Measurements from ENCODE around the gene AMMECR1. TPM values are rescaled to one million over a fixed set of nuclear protein-coding genes. Genes with fewer than 3 reads are reported as not detected.

Gene AMMECR1
- 1 to 10 TPM; 7.7 to 9.2 TPM for total RNA-seq

GRCh38 chrX:110317820-110318663 is at the start of gene AMMECR1:
Gene AMMECR1, minus strand, starts transcription at chrX:110318085. Its CDS starts 14 bp downstream, at chrX:110318071.

GRCh38 chrX:110358548-110358947 is 40.7 kb upstream of the AMMECR1 start, which contains the start of gene RTL9:
Gene RTL9, plus strand, starts transcription at chrX:110358848. Its CDS starts 91,770 bp downstream, at chrX:110450618.

Other genes with a start within 250 kb of the AMMECR1 start
- not detected for gene RTL9, start 40.8 kb upstream of the AMMECR1 start, total RNA-seq